Ovary (tissue), 9 donors: ENCODE measurements around the gene HPGDS. TPM values are rescaled to one million over a fixed set of nuclear protein-coding genes. Genes with fewer than 3 reads are reported as not detected.

Source experiments
- DNase-seq, 5 donors: peaks; one replicate each; pipeline ENCODE4 v3.0.0-alpha.2; 2019 to 2020
- H3K27ac ChIP-seq, 2 donors: fragments of 200-600 bp; one replicate each; pipeline versions ENCODE4 v1.5.1 to v1.8.0; 2019 to 2022
- H3K27me3 ChIP-seq: fragments of 200-600 bp; one replicate; pipeline ENCODE4 v1.8.0; 2022
- H3K36me3 ChIP-seq: fragments of 200-600 bp; sonication (generic); one replicate; pipeline ENCODE4 v1.5.1; 2019
- H3K4me1 ChIP-seq: one replicate; pipeline ENCODE4 v1.8.1; 2013; ENCODE audit warnings: mild to moderate bottlenecking, moderate library complexity; ENCODE audit not compliant: insufficient read depth
- H3K4me3 ChIP-seq: fragments of 200-600 bp; sonication (generic); one replicate; pipeline ENCODE4 v1.5.1; 2017
- H3K9me3 ChIP-seq, 2 donors: fragments of 200-600 bp in 1 of 2; sonication (generic) in 1 of 2; one replicate each; pipeline versions ENCODE4 v1.5.1 to v1.8.1; 2013 to 2019; ENCODE audit warnings: mild to moderate bottlenecking in 1 of 2, moderate library complexity in 1 of 2
- EP300 ChIP-seq: sonication (generic); formaldehyde crosslinking; IDR thresholded peaks from one replicate; pipeline ENCODE4 v1.6.1; 2017; ENCODE audit warnings: antibody characterized with exemption
- POLR2A ChIP-seq: fragments of 450-650 bp; IDR thresholded peaks from one replicate; pipeline ENCODE4 v1.6.1; 2017; ENCODE audit warnings: antibody characterized with exemption, mild to moderate bottlenecking, moderate library complexity
- WGBS, 3 donors: extraction: QIAGEN DNeasy Blood & Tissue Kit in 1 of 3; methylation state at CpG; one replicate each; pipeline versions ENCODE4 v1.1.5 to v1.1.7; 2013 to 2017; 5-methylcytosine and 5-hydroxymethylcytosine counted together
- intact Hi-C, 4 donors: fragments of 100-400 bp; cut with DNase I; formaldehyde crosslinking; loops; one replicate each; pipeline versions ENCODE4 v1.11.0 to v1.15.1; 2022 to 2023
- polyA plus RNA-seq, 2 donors: library from polyadenylated mRNA; stranded (reverse); fragments of 200-250 nt in 1 of 2; fragments of 350-450 nt in 1 of 2; fragmentation: Illumina TruSeq in 1 of 2; extraction: RNeasy Lipid Tissue Mini Kit (QIAGEN cat#74804) in 1 of 2; gene quantifications; one replicate each; pipeline ENCODE4 v1.2.3, GENCODE V29; 2013 to 2014
- total RNA-seq, 7 donors: library from RNA; depleted of rRNA in 2 of 7; stranded (reverse); fragments of >200 nt in 2 of 7; fragmentation: NEBNext Ultra II Directional in 3 of 7; extraction: Animal tissue kit (Norgen Biotek cat#: 25700) in 3 of 7; gene quantifications; one replicate each; pipeline versions ENCODE4 v1.1.0 to v1.2.4, GENCODE V29; 2016 to 2023
- TF ChIP-seq, protein P1 (sequence below), 3 donors: fragments of 450-650 bp in 2 of 3; fragments of 200-600 bp in 1 of 3; IDR thresholded peaks; one replicate each; pipeline versions ENCODE4 v1.5.1 to v1.8.0; 2016 to 2022; ENCODE audit warnings: antibody characterized with exemption in 3 of 3, mild to moderate bottlenecking in 1 of 3
- donor health status: DM: no; HTN: no; CAD: no; lungs with moderate emphysema.
- donor health status: DM: no; HTN: no; CAD: no.
- donor health status: Bipolar disorder and iron deficiency.
- donor health status: DM: yes; HTN: yes; CAD: no.
- donor health status: DM: no; HTN: no; CAD: no.
- donor health status: DM: yes; HTN: yes; CAD: no.

The HPGDS gene
- total and polyA plus RNA-seq, 9 donors, result 0.24 to 7.4 (median 0.77) TPM

DNA sequence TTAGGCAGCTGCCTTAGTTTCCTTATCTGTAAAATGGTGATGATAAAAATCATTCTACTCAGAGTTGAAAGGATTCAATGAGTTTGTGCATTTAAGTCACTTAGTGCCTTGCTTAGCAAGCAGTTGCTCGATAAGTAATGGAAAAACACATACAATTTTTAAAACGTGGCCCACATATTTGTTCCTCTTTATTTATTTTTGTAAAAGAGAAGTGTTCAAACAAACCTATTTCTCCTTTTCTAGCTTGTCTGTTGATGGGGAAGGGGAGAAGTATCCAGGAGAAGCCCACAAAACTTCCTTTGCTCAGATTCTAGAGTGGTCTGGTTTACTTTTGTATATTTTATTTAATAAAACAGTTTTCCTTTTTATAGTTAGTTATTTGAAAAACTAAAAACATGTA, 3.3 kb upstream of the HPGDS start:
- no peak overlapping the region for H3K27ac ChIP-seq
- intact Hi-C loops, result no loop called here
- no peak for DNase-seq
- no peaks in the 10 kb centered on the region for H3K9me3 ChIP-seq
- WGBS, 3 donors, result 38 to 74% (median 54%) methylated on average over 2 of the region's 2 CpGs
- TF ChIP-seq EP300, result no peak
- TF ChIP-seq POLR2A, result no peak
- TF ChIP-seq, protein P1, sequence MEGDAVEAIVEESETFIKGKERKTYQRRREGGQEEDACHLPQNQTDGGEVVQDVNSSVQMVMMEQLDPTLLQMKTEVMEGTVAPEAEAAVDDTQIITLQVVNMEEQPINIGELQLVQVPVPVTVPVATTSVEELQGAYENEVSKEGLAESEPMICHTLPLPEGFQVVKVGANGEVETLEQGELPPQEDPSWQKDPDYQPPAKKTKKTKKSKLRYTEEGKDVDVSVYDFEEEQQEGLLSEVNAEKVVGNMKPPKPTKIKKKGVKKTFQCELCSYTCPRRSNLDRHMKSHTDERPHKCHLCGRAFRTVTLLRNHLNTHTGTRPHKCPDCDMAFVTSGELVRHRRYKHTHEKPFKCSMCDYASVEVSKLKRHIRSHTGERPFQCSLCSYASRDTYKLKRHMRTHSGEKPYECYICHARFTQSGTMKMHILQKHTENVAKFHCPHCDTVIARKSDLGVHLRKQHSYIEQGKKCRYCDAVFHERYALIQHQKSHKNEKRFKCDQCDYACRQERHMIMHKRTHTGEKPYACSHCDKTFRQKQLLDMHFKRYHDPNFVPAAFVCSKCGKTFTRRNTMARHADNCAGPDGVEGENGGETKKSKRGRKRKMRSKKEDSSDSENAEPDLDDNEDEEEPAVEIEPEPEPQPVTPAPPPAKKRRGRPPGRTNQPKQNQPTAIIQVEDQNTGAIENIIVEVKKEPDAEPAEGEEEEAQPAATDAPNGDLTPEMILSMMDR (IDR thresholded peaks at IDR 0.05), result no peak
- H3K27me3 ChIP-seq, result no peaks in the 10 kb centered on the region
- no peaks in the 10 kb centered on the region for H3K4me1 ChIP-seq
- no peak overlapping the region for H3K4me3 ChIP-seq
- no peaks in the 10 kb centered on the region for H3K36me3 ChIP-seq

DNA sequence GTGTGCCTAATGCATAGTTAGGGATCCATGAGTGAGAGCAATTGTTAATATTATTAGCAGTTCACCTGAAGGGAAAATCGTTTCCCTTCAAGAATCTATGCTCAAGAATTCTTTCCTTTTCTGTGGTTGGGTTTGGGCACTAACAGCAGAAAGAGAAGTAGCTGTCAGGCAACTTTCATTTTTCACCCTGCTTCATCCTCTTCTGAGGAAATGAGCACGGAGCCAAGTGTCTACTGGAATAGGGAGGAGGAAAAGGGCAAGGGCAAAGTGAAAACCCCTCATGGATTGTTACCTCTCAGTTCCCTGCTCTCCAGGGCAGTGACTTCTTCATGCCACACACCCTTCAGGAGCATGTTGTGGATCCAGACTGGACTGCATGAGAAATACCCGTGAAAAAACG, 2.6 kb upstream of the HPGDS start:
- Histone ChIP-seq H3K27ac (no peak overlapping the region), H3K9me3 (no peaks in the 10 kb centered on the region), H3K27me3 (no peaks in the 10 kb centered on the region), H3K4me3 (no peak overlapping the region), H3K4me1 (no peaks in the 10 kb centered on the region), H3K36me3 (no peaks in the 10 kb centered on the region)
- WGBS, 3 donors, result 75 to 77% (median 76%) methylated on average over 4 of the region's 4 CpGs
- intact Hi-C loops, result no loop called here
- no peak for DNase-seq
- TF ChIP-seq, protein P1 (IDR thresholded peaks at IDR 0.05), result no peak
- TF ChIP-seq POLR2A (no peak), EP300 (no peak)

DNA sequence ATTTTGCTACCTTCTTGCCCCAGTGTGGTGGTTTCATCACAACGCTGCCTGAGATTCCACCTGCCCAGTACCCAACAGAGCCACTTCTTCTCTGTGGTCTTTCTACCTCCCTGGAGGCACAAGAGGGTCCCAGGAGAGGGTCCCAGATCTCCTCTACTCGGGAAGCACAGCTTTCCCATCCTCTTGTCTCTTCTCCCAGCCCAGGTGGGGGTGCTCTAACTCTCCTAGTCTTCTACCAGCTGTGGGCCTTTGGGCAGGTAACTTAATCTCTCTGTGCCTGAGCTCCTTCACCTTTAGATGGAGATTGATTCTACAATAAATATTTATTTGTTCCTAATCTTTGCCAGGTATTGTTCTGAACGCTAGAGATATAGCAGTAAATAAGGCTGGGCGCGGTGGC, 1.8 kb upstream of the HPGDS start:
- 92 to 94% (median 93%) methylated on average over 5 of the region's 5 CpGs for WGBS, 3 donors
- intact Hi-C loops, result no loop called here
- no peaks in the 10 kb centered on the region for H3K36me3 ChIP-seq
- H3K4me1 ChIP-seq, result no peaks in the 10 kb centered on the region
- H3K27ac ChIP-seq, result no peak overlapping the region
- TF ChIP-seq POLR2A, result no peak
- TF ChIP-seq EP300, result no peak
- TF ChIP-seq, protein P1 (IDR thresholded peaks at IDR 0.05), result no peak
- DNase-seq, result no peak
- H3K4me3 ChIP-seq, result no peak overlapping the region
- H3K27me3 ChIP-seq, result no peaks in the 10 kb centered on the region
- no peaks in the 10 kb centered on the region for H3K9me3 ChIP-seq

DNA sequence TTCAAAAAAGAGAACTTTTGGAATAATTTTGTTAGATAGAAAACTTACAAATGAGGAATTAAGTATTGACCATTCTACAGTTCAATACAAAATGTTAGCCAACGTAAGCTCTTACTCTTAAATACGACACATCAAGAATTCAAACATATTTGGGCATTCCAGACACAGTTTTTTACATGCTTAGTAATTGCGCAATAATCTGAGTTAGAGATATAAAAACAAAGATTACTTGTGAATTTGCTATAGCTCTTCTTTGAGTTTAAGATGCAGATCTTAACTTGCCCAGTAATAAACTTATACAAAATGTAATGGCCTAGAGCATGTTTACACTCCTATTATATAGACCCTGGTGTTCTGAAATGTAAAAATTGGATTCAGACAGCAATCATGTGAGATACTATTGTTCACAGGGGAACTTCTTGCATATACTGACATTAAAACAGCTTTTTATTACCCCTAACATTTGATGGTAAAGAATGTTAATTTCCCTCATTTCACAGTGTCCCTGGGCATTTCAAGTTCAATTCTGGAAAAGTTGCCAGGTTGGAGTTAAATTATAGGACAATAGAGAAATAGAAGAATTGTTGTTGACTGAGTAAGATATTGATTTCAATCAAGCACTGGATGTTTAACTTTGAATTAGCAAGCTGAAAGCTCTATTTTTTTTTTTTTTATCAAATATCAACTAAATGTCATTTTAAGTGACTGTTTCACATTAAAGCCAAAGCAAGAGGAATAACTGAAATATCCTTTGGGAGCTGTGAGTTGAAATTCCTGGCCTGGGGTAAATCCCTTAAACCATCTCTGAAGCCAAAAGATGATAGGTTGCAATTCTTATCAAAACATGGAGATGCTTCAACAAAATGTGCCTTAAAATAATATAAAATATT, 910 bp downstream of the HPGDS start:
- Histone ChIP-seq H3K9me3 (no peaks in the 10 kb centered on the region), H3K36me3 (no peaks in the 10 kb centered on the region), H3K27ac (no peak overlapping the region), H3K27me3 (no peaks in the 10 kb centered on the region), H3K4me1 (no peaks in the 10 kb centered on the region), H3K4me3 (no peak overlapping the region)
- WGBS, 3 donors, result 86 to 91% (median 90%) methylated on average over 3 of the region's 3 CpGs
- intact Hi-C loops, result no loop called here
- TF ChIP-seq EP300 (no peak), POLR2A (no peak)
- TF ChIP-seq, protein P1 (IDR thresholded peaks at IDR 0.05), result no peak
- no peak for DNase-seq
